HEK293 (cell line): ENCODE results near the gene ANXA4.

Experiments
- TCF7L2 ChIP-seq: IDR thresholded peaks from 2 replicates; pipeline ENCODE4 v1.6.1; 2011; ENCODE audit warnings: low read depth, mild to moderate bottlenecking, inconsistent platforms, low read length, moderate library complexity, borderline replicate concordance
- ZBTB8A ChIP-seq: fragments of 450-650 bp; formaldehyde crosslinking; IDR thresholded peaks from 2 replicates; pipeline ENCODE4 v1.5.1; 2016; ENCODE audit warnings: missing biosample characterization, missing genetic modification characterization
- ZEB2 ChIP-seq: fragments of 450-650 bp; formaldehyde crosslinking; IDR thresholded peaks from 2 replicates; pipeline ENCODE4 v1.5.1; 2016; ENCODE audit warnings: missing biosample characterization, missing genetic modification characterization
- ZNF121 ChIP-seq: fragments of 450-650 bp; formaldehyde crosslinking; IDR thresholded peaks from 2 replicates; pipeline ENCODE4 v1.5.1; 2016; ENCODE audit warnings: missing biosample characterization, missing genetic modification characterization
- ZNF133 ChIP-seq: fragments of 450-650 bp; formaldehyde crosslinking; IDR thresholded peaks from 2 replicates; pipeline ENCODE4 v1.5.1; 2016; ENCODE audit warnings: missing biosample characterization, missing genetic modification characterization
- ZNF274 ChIP-seq, 2 experiments: fragments of 200-500 bp in 1 of 2; fragments of 450-650 bp in 1 of 2; sonication (Bioruptor generic) in 1 of 2; formaldehyde crosslinking in 1 of 2; IDR thresholded peaks; 2 replicates each; pipeline versions ENCODE4 v1.5.1 to v1.6.1; 2014 to 2016; ENCODE audit warnings: borderline replicate concordance in 1 of 2, inconsistent platforms in 1 of 2, low read length in 1 of 2, missing biosample characterization in 1 of 2, missing genetic modification characterization in 1 of 2
- ZNF530 ChIP-seq: fragments of 450-650 bp; formaldehyde crosslinking; IDR thresholded peaks from 2 replicates; pipeline ENCODE4 v1.5.1; 2016; ENCODE audit warnings: low read depth, missing biosample characterization, missing genetic modification characterization
- ZNF654 ChIP-seq: fragments of 450-650 bp; formaldehyde crosslinking; IDR thresholded peaks from 2 replicates; pipeline ENCODE4 v1.5.1; 2016; ENCODE audit warnings: low read depth, missing biosample characterization, missing genetic modification characterization
- ZNF707 ChIP-seq: fragments of 450-650 bp; formaldehyde crosslinking; IDR thresholded peaks from 2 replicates; pipeline ENCODE4 v1.5.1; 2016; ENCODE audit warnings: missing biosample characterization, missing genetic modification characterization
- ZNF768 ChIP-seq: fragments of 450-650 bp; formaldehyde crosslinking; IDR thresholded peaks from 2 replicates; pipeline ENCODE4 v1.5.1; 2018; ENCODE audit warnings: missing biosample characterization, mild to moderate bottlenecking, missing genetic modification characterization
- TF ChIP-seq, protein P1 (sequence below): fragments of 450-650 bp; formaldehyde crosslinking; IDR thresholded peaks from 2 replicates; pipeline ENCODE4 v1.5.1; 2016; ENCODE audit warnings: missing biosample characterization, missing genetic modification characterization
- TF ChIP-seq, protein P2 (sequence below): fragments of 450-650 bp; formaldehyde crosslinking; IDR thresholded peaks from 2 replicates; pipeline ENCODE4 v1.5.1; 2016; ENCODE audit warnings: missing biosample characterization, missing genetic modification characterization
- TF ChIP-seq, protein P3 (sequence below): fragments of 450-650 bp; formaldehyde crosslinking; IDR thresholded peaks from 2 replicates; pipeline ENCODE4 v1.5.1; 2016; ENCODE audit warnings: missing biosample characterization, missing genetic modification characterization

DNA sequence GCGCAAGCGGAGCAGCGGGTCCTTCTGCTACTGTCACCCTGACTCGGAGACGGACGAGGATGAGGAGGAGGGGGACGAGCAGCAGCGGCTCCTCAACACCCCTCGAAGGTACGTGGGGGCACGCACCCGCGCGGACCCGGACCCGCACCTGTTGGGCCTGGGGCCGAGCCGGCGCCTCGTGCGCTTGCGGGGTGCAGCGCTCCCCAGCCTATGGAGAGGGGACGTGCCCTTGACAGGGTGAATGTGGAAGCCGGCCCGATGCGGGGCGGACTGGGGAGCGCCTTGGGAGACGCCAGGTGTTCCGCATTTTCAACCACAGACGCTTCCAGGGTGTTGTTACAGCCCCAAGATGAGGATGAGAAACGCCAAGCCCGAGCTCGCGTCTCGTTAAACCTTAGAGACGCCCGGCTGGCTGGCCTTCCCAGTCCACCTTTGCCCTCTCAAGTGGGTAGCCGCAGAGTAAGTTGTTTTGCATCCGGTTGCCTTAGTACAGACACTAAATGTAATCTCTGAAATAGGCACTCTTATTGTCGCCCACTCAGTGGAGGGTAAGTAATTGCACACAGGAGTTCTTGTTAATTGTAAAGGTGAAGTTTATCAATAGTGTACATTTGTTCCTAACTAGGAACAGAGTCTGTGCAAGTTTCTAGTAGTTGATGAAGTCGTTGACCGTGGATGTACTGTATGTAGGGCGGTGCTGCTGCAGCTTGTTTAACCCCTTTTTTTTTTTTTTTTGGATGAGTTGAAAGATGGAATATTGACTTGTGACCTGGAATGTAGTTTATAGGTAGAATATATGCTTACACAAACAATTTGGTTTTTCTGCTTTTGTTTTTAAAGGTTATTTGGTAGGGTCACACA lies 88.3 kb downstream of the ANXA4 start:
- TF ChIP-seq ZNF121 = no peak
- TF ChIP-seq ZNF530 (tag by site-specific recombination) = no peak
- TF ChIP-seq, protein P1, sequence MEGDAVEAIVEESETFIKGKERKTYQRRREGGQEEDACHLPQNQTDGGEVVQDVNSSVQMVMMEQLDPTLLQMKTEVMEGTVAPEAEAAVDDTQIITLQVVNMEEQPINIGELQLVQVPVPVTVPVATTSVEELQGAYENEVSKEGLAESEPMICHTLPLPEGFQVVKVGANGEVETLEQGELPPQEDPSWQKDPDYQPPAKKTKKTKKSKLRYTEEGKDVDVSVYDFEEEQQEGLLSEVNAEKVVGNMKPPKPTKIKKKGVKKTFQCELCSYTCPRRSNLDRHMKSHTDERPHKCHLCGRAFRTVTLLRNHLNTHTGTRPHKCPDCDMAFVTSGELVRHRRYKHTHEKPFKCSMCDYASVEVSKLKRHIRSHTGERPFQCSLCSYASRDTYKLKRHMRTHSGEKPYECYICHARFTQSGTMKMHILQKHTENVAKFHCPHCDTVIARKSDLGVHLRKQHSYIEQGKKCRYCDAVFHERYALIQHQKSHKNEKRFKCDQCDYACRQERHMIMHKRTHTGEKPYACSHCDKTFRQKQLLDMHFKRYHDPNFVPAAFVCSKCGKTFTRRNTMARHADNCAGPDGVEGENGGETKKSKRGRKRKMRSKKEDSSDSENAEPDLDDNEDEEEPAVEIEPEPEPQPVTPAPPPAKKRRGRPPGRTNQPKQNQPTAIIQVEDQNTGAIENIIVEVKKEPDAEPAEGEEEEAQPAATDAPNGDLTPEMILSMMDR (tag by site-specific recombination) = no peak
- no peak for TF ChIP-seq ZNF768 (tag by site-specific recombination)
- no peak; the same call in 1 of the 2 replicates for TF ChIP-seq ZEB2 (tag by site-specific recombination)
- TF ChIP-seq ZBTB8A (tag by site-specific recombination) = no peak; the same call in 1 of the 2 replicates
- TF ChIP-seq, protein P2, sequence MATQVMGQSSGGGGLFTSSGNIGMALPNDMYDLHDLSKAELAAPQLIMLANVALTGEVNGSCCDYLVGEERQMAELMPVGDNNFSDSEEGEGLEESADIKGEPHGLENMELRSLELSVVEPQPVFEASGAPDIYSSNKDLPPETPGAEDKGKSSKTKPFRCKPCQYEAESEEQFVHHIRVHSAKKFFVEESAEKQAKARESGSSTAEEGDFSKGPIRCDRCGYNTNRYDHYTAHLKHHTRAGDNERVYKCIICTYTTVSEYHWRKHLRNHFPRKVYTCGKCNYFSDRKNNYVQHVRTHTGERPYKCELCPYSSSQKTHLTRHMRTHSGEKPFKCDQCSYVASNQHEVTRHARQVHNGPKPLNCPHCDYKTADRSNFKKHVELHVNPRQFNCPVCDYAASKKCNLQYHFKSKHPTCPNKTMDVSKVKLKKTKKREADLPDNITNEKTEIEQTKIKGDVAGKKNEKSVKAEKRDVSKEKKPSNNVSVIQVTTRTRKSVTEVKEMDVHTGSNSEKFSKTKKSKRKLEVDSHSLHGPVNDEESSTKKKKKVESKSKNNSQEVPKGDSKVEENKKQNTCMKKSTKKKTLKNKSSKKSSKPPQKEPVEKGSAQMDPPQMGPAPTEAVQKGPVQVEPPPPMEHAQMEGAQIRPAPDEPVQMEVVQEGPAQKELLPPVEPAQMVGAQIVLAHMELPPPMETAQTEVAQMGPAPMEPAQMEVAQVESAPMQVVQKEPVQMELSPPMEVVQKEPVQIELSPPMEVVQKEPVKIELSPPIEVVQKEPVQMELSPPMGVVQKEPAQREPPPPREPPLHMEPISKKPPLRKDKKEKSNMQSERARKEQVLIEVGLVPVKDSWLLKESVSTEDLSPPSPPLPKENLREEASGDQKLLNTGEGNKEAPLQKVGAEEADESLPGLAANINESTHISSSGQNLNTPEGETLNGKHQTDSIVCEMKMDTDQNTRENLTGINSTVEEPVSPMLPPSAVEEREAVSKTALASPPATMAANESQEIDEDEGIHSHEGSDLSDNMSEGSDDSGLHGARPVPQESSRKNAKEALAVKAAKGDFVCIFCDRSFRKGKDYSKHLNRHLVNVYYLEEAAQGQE (tag by site-specific recombination) = no peak
- TF ChIP-seq ZNF133 = no peak
- no peak for TF ChIP-seq ZNF654 (tag by site-specific recombination)
- TF ChIP-seq, protein P3, sequence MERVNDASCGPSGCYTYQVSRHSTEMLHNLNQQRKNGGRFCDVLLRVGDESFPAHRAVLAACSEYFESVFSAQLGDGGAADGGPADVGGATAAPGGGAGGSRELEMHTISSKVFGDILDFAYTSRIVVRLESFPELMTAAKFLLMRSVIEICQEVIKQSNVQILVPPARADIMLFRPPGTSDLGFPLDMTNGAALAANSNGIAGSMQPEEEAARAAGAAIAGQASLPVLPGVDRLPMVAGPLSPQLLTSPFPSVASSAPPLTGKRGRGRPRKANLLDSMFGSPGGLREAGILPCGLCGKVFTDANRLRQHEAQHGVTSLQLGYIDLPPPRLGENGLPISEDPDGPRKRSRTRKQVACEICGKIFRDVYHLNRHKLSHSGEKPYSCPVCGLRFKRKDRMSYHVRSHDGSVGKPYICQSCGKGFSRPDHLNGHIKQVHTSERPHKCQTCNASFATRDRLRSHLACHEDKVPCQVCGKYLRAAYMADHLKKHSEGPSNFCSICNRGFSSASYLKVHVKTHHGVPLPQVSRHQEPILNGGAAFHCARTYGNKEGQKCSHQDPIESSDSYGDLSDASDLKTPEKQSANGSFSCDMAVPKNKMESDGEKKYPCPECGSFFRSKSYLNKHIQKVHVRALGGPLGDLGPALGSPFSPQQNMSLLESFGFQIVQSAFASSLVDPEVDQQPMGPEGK (tag by site-specific recombination) = no peak
- TF ChIP-seq ZNF274 (IDR thresholded peaks at IDR 0.05; ENCODE audit: low read length) = no peak
- TF ChIP-seq ZNF274 (tag by site-specific recombination; IDR thresholded peaks at IDR 0.05; ENCODE audit: borderline replicate concordance) = no peak
- no peak for TF ChIP-seq TCF7L2
- TF ChIP-seq ZNF707 (tag by site-specific recombination) = no peak
